Endothelial cell (in vitro differentiated cells): ENCODE data around the gene FGF14. TPM values are rescaled to one million over a fixed set of nuclear protein-coding genes. Genes with fewer than 3 reads are reported as not detected.

Experiments used
- DNase-seq: peaks from one replicate; pipeline ENCODE4 v3.0.0; 2021; ENCODE audit warnings: low spot score
- H3K27ac Mint-ChIP-seq: one replicate; pipeline ENCODE4 v1.8.0; 2021; ENCODE audit warnings: mixed read lengths, inconsistent platforms; ENCODE audit not compliant: unreplicated experiment
- H3K27me3 Mint-ChIP-seq: one replicate; pipeline ENCODE4 v1.8.0; 2021; ENCODE audit warnings: mild to moderate bottlenecking, moderate library complexity, mixed read lengths, inconsistent platforms; ENCODE audit not compliant: unreplicated experiment
- H3K36me3 Mint-ChIP-seq: one replicate; pipeline ENCODE4 v1.8.0; 2021; ENCODE audit warnings: mild to moderate bottlenecking, low read depth, mixed read lengths, inconsistent platforms; ENCODE audit not compliant: unreplicated experiment
- H3K4me1 Mint-ChIP-seq: one replicate; pipeline ENCODE4 v1.8.0; 2021; ENCODE audit warnings: mild to moderate bottlenecking, mixed read lengths, inconsistent platforms; ENCODE audit not compliant: unreplicated experiment
- H3K4me3 Mint-ChIP-seq: one replicate; pipeline ENCODE4 v1.8.0; 2021; ENCODE audit warnings: mild to moderate bottlenecking, mixed read lengths, inconsistent platforms; ENCODE audit not compliant: unreplicated experiment
- H3K9me3 Mint-ChIP-seq: one replicate; pipeline ENCODE4 v1.8.0; 2021; ENCODE audit warnings: mixed read lengths, inconsistent platforms; ENCODE audit not compliant: unreplicated experiment
- total RNA-seq: library from RNA; stranded (reverse); fragmentation: NEBNext Ultra II Directional; extraction: Animal tissue kit (Norgen Biotek cat#: 25700); gene quantifications from one replicate; pipeline ENCODE4 v1.2.1, GENCODE V29; 2021; ENCODE audit not compliant: unreplicated experiment
- TF ChIP-seq, protein P1 (sequence below): fragments of 200-600 bp; sonication (generic); IDR thresholded peaks from one replicate; pipeline ENCODE4 v1.5.0; 2021; ENCODE audit warnings: antibody characterized with exemption; ENCODE audit not compliant: unreplicated experiment

FGF14 gene
- total RNA-seq, 1 donor from 2014 or later, result 0.13 TPM

- no peaks in the 10 kb centered on the region for H3K36me3 Mint-ChIP-seq
- H3K27ac Mint-ChIP-seq, result no peak overlapping the region
- H3K27me3 Mint-ChIP-seq, result peaks cover 2% of the 10 kb centered on the region
- H3K4me1 Mint-ChIP-seq, result no peaks in the 10 kb centered on the region
- no peak for DNase-seq
- TF ChIP-seq, protein P1, sequence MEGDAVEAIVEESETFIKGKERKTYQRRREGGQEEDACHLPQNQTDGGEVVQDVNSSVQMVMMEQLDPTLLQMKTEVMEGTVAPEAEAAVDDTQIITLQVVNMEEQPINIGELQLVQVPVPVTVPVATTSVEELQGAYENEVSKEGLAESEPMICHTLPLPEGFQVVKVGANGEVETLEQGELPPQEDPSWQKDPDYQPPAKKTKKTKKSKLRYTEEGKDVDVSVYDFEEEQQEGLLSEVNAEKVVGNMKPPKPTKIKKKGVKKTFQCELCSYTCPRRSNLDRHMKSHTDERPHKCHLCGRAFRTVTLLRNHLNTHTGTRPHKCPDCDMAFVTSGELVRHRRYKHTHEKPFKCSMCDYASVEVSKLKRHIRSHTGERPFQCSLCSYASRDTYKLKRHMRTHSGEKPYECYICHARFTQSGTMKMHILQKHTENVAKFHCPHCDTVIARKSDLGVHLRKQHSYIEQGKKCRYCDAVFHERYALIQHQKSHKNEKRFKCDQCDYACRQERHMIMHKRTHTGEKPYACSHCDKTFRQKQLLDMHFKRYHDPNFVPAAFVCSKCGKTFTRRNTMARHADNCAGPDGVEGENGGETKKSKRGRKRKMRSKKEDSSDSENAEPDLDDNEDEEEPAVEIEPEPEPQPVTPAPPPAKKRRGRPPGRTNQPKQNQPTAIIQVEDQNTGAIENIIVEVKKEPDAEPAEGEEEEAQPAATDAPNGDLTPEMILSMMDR, result no peak
- H3K4me3 Mint-ChIP-seq, result no peak overlapping the region
- no peaks in the 10 kb centered on the region for H3K9me3 Mint-ChIP-seq
These were observed 181.1 kb downstream of the FGF14 start for GRCh38 chr13:102220681-102221228.

DNA sequence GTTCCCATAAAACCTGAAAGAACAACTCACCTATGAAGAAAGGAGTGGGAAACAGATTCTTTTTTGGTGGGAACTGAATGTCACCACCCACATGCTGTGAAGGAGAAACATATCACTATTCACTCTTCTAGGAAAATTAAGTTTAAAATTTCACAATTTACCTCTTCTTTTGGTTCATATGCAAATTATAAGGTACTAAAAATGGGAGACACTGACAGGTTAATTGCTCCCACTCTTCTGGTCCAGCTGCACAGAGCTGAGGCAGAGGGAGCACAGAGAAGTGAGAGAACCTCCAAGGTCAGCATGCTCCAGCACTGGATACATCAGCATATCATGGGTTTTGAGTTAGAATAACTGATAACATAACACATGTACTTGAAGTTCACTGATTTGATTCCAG lies 186.9 kb downstream of the FGF14 start:
- Mint-ChIP-seq H3K27ac (no peak overlapping the region), H3K27me3 (peaks cover 3% of the 10 kb centered on the region), H3K4me1 (no peaks in the 10 kb centered on the region), H3K36me3 (no peaks in the 10 kb centered on the region), H3K4me3 (no peak overlapping the region), H3K9me3 (no peaks in the 10 kb centered on the region)
- DNase-seq, result no peak
- TF ChIP-seq, protein P1, result no peak

DNA sequence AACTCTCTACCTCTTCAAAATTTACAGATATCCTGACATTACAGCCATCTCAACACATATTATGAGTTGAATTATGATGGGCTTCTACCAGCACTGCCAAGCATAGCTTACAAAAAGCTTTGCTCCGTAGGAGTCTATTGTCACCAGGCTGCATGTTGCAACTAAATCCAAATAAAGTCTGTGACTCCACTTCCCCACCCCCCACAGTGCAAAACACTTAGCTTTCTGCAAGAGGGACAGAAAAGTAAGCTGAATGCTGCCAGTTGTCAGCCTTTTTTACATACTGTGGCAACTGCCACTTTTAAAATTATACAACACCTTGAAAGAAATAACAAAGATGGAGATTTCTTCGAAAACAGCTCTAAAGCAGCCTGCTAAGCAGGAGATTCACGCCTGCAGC lies 189.1 kb downstream of the FGF14 start:
- Mint-ChIP-seq H3K36me3 (no peaks in the 10 kb centered on the region), H3K9me3 (no peaks in the 10 kb centered on the region), H3K4me3 (no peak overlapping the region), H3K27ac (no peak overlapping the region), H3K4me1 (no peaks in the 10 kb centered on the region), H3K27me3 (peaks cover 3% of the 10 kb centered on the region)
- TF ChIP-seq, protein P1, result no peak
- DNase-seq, result no peak

GRCh38 chr13:102208347-102208746 lies 193.5 kb downstream of the FGF14 start:
- DNase-seq, result no peak
- Mint-ChIP-seq H3K27me3 (peaks cover 3% of the 10 kb centered on the region), H3K9me3 (no peaks in the 10 kb centered on the region), H3K27ac (no peak overlapping the region), H3K36me3 (no peaks in the 10 kb centered on the region), H3K4me1 (no peaks in the 10 kb centered on the region), H3K4me3 (no peak overlapping the region)
- TF ChIP-seq, protein P1, result no peak

GRCh38 chr13:102207680-102208342 lies 194.0 kb downstream of the FGF14 start:
- Mint-ChIP-seq H3K27me3 (peaks cover 3% of the 10 kb centered on the region), H3K4me3 (no peak overlapping the region), H3K9me3 (no peaks in the 10 kb centered on the region), H3K36me3 (no peaks in the 10 kb centered on the region), H3K4me1 (no peaks in the 10 kb centered on the region), H3K27ac (no peak overlapping the region)
- DNase-seq, result no peak
- TF ChIP-seq, protein P1, result no peak
